Astrocyte (in vitro differentiated cells and primary cell): ENCODE data around the gene IRAK1.
"Not testable (repeated sequence)": the region's sequence is repeated elsewhere in the genome, so short reads cannot be mapped to it uniquely, and the experiment has no call there.

Experiments used
- EZH2 ChIP-seq: IDR thresholded peaks from 2 replicates; pipeline ENCODE4 v1.6.1; 2012; ENCODE audit warnings: mild to moderate bottlenecking, low read length, inconsistent platforms; ENCODE audit not compliant: insufficient read depth
- TF ChIP-seq, protein P1 (sequence below): IDR thresholded peaks from 2 replicates; pipeline ENCODE4 v1.5.1; 2011; ENCODE audit warnings: low read depth, mild to moderate bottlenecking, inconsistent platforms, low read length, moderate library complexity; ENCODE audit not compliant: insufficient read depth

DNA sequence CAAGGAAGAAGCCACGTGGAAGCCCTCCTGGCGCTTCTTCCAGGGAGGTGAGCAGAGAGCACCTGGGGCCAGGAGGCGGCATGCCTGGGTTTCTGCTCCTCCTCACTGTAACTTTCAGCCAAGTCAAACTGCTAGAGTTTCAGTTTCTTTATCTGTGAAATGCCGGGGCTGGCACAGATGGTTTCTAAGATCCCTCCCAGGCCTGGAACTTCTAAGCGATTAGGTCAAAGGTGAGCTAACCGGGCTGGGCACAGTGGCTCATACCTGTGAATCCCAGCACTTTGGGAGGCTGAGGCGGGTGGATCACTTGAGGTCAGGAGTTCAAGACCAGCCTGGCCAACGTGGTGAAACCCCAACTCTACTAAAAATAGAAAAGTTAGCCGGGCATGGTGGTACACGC is 39.3 kb downstream of the IRAK1 start:
- TF ChIP-seq EZH2: not testable (repeated sequence)
- TF ChIP-seq, protein P1, sequence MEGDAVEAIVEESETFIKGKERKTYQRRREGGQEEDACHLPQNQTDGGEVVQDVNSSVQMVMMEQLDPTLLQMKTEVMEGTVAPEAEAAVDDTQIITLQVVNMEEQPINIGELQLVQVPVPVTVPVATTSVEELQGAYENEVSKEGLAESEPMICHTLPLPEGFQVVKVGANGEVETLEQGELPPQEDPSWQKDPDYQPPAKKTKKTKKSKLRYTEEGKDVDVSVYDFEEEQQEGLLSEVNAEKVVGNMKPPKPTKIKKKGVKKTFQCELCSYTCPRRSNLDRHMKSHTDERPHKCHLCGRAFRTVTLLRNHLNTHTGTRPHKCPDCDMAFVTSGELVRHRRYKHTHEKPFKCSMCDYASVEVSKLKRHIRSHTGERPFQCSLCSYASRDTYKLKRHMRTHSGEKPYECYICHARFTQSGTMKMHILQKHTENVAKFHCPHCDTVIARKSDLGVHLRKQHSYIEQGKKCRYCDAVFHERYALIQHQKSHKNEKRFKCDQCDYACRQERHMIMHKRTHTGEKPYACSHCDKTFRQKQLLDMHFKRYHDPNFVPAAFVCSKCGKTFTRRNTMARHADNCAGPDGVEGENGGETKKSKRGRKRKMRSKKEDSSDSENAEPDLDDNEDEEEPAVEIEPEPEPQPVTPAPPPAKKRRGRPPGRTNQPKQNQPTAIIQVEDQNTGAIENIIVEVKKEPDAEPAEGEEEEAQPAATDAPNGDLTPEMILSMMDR: not testable (repeated sequence)
